HG03565 (cell line): Measurements from ENCODE around the gene CALML6.
"Not testable (repeated sequence)": the region's sequence is repeated elsewhere in the genome, so short reads cannot be mapped to it uniquely, and the experiment has no call there.

ENCODE experiments used
- ATAC-seq: cut with Tn5 transposase; IDR thresholded peaks from one replicate; pipeline ENCODE4 v1.9.1; 2021; ENCODE audit warnings: mild to moderate bottlenecking, moderate library complexity; ENCODE audit not compliant: unreplicated experiment

Gene CALML6

GRCh38 chr1:1914971-1915692 is at the start of gene CALML6:
CALML6 (plus strand) TSS chr1:1915260; CDS start chr1:1915281, 21 bp downstream.
- no peak for ATAC-seq

DNA sequence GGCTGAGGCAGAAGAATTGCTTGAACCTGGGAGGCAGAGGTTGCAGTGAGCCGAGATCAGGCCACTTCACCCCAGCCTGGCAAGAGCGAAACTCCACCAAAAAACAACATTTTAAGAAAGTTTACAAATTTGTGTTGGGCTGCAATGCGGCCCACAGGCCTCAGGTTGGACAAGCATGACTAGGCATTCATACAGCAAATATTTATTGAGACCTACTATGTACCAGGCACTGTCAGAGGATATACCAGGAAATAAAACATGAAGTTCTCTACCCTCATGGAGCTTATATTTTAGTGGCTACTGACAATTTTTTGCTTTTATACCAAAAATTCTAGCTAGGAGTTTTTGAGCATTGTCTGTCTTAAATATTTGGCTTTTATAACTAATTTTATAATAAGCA is 47.9 kb upstream of the CALML6 start:
- no peak for ATAC-seq

DNA sequence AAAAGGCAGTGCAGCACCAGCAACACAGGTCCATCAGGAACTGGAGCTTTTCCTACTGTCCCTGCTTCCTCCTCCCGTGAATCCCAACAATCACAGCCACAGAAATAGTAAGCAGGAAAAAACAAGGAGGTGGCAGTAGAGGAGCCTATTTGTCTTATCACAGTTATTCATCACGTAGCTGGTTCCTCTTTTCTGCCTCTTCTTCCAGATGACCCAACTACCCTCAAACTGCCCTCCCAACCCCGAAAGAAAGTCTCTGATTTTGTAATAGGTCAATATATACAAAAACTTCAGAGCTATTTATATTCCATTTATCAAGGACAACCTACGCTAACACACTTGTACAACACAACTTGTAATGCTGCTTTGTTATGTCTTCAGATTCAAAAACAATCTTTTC is 45.6 kb upstream of the CALML6 start:
- ATAC-seq = no peak

DNA sequence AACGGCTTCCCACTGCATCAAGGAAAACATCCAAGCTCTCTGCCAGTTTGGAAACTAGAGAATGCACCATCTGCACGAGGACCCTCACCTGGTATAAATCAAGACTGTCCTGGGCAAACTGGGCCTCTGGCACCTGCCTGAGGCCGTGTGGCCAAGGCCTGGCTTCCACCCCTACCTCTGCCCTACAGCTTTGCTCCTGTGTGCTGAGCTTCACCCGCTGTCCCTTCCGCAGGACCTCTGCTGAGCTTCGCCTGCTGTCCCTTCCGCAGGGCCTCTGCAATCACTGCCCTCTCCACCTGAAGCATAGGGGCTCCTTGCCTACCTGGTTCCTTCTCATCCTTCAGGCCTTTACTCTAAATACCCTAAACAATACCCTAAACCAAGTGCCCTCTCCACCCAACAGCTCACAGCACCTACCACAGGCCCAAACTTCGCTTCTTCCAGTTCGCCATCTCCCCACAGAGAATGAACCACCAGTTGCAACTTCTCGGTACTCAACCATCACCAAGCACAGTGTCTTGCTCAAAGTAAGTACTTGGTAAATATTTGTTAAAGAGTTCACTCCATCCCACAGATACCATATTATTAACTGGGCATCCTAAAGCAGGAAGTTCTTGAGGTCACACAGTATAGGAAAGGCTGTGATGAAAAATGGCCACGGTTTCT is 42.6 kb upstream of the CALML6 start:
- no peak for ATAC-seq

- ATAC-seq = no peak
Observed at GRCh38 chr1:1873186-1873585, 41.9 kb upstream of the CALML6 start.

DNA sequence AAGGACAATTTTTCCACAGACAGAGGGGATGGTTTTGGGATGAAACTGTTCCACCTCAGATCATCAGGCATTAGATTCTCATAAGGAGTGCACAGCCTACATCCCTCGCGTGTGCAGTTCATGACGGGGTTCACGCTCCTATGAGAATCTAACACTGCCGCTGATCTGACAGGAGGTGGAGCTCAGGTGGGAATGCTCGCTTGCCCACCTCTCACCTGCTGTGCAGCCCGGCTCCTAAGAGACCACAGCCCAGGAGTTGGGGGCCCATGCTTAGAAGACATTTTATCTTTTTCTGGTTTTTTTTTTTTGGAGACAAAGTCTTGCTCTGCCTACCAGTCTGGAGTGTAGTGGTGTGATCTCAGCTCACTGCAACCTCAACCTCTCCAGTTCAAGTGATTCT is 40.2 kb upstream of the CALML6 start:
- ATAC-seq = no peak

DNA sequence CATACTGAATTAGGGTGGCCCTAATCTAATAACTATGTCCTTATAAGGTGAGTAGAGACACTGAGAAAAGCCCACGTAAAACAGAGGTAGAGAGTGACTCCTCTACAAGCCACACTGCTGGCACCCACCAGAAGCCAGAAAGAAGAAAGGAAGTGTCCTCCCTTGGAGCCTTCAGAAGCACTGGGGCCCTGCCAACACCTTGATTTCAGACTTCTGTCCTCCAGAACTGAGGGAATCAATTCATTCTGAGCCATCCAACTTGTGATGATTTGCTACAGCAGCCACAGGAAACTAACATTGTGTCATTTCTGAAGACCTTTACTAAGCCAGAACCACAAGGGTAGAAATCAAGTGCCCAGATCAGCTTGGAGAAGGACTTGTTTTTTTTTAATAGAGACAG is 39.1 kb upstream of the CALML6 start:
- ATAC-seq = no peak

- no peak for ATAC-seq
Observed at GRCh38 chr1:1876335-1876930, 38.6 kb upstream of the CALML6 start.

DNA sequence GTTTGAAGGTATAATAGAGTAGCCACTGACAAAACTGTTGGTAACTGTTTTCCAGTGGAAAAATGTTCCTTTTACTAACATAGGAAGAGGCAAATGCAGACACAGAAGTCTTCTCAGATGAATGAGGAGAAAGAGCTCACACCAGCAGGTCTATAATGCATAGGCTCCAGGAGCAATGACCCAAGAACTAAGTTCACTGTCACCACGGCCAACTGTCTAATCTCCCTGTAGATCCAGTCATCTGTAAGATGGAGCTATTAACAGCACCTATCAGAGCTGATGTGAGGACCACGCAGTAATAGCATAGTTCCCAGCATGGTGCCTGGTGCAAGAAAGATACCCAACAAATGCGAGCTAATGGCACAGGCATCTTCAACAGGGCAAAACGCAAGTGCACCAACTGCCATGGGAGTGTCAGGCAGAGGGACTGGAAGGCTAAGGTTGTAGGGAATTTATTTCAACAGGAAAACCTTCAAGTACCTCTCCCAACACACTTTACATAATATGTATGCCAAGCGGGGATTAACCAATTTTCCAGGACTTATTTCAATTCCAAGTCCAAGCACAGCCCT is 37.1 kb upstream of the CALML6 start:
- ATAC-seq = no peak

DNA sequence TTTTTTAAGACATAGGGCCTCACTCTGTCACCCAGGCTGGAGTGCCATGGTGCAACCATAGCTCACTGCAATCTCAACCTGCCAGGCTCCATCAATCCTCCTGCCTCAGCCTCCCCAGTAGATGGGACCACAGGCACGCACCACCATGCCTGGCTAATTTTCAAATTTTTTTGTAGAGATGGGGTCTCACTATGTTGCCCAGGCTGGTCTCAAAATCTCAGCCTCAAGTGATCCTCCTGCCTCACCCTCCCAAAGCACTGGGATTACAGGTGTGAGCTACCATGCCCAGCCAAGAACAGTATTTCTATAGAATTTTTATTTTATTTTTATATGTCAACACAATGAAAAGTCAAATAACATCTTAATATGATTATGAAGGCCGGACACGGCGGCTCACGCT is 35.1 kb upstream of the CALML6 start:
- ATAC-seq = no peak

GRCh38 chr1:1880617-1881312 is 34.3 kb upstream of the CALML6 start:
- ATAC-seq = no peak

DNA sequence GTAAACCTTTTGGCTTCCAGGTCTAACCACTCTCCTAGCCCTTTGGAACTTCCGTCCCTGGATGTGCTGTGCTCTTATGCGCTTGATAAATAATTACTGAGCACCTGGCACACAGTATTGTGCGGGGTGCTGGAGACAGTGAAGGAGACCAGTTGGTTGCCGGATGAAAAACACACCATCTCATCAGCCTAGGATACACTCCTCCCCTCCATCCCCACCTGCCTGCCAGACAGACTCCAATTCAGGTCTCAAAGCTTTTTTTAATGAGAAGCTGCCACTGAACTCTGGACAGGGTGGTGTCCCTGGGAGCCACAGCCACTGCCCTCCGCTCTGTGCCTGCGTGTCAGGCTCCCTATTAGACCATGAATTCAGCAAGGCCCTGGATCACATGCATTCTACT is 33.3 kb upstream of the CALML6 start:
- no peak for ATAC-seq

DNA sequence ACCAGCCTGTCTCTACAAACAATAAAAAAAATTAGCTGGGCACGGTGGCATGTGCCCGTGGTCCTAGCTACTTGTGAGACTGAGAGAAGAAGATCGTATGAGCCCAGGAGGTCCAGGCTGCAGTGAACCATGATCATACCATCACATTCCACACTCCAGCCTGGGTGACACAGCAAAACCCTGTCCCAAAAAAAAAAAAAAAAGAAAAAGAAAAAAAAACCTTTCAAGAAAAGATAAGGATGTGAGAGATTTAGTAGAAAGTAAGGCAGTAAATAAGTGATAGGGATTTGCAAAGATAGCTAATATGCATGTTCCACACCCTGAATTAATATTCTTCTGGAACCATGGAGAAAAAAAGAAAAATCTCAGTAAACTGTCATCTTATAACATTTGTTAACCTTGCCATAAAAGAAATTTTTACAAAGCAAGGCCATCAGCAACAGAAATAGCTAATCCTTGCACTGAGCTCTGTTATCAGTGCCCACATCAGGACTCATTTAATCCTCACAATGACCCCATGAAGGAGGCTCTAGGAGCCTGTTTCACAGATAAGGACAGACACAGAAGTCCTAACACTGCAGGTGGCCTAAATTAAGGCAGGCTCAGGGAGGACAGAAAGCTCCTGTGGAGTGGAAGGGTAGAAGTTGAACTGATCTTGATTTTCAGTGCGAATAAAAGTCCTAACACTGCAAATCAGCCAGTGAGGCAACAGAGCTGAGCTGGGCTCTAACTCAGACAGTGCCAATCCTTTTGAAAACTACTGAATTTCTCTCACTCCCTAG is 31.8 kb upstream of the CALML6 start:
- no peak for ATAC-seq

- not testable (repeated sequence) for ATAC-seq
Observed at GRCh38 chr1:1883890-1884289, 31.2 kb upstream of the CALML6 start.

GRCh38 chr1:1889090-1889750 is 25.8 kb upstream of the CALML6 start:
- ATAC-seq = no peak

- no peak for ATAC-seq
Observed at GRCh38 chr1:1889847-1890505, 25.1 kb upstream of the CALML6 start.

- peak; percentile 78 for ATAC-seq
Observed at GRCh38 chr1:1890506-1891348, 24.3 kb upstream of the CALML6 start, which contains the start of gene GNB1. GNB1 (minus strand) TSS chr1:1891087; CDS start chr1:1825453, 65,634 bp downstream.

GRCh38 chr1:1891349-1892078 is 23.5 kb upstream of the CALML6 start:
- no peak for ATAC-seq
